PC-9 (cell line): ENCODE measurements around the gene FRMD6. TPM values are rescaled to one million over a fixed set of nuclear protein-coding genes. Genes with fewer than 3 reads are reported as not detected.

Source experiments
- BruUV-seq: library from RNA; stranded (reverse); fragments of 400-500 nt; replicated peaks from 2 replicates; lab custom pipeline; 2021; lab: Mats Ljungman, UMichigan
- CTCF ChIA-PET: fragments of 300-600 bp; sonication (Branson Sonifier 250); formaldehyde crosslinking; loops from one replicate; lab custom pipeline; 2022; ENCODE audit warnings: antibody characterized with exemption; lab: Charles Lee
- POLR2A ChIA-PET: fragments of 300-600 bp; sonication (Branson Sonifier 250); formaldehyde crosslinking; loops from one replicate; lab custom pipeline; 2022; ENCODE audit warnings: antibody characterized with exemption; ENCODE audit not compliant: unreplicated experiment; lab: Charles Lee
- DNase-seq, 2 experiments: peaks; one replicate each; pipeline versions ENCODE4 v3.0.0 to v3.0.0-alpha.2; 2015 to 2022; ENCODE audit warnings: mixed read lengths in 1 of 2
- H2AFZ ChIP-seq: fragments of 200-600 bp; sonication (generic); 2 replicates; pipeline ENCODE4 v1.8.1; 2017; ENCODE audit warnings: antibody characterized with exemption
- H3F3A ChIP-seq: fragments of 200-600 bp; sonication (generic); 2 replicates; pipeline ENCODE4 v1.8.1; 2017; ENCODE audit warnings: antibody characterized with exemption, mild to moderate bottlenecking, low read depth; ENCODE audit not compliant: insufficient read depth
- H3K27ac ChIP-seq: fragments of 200-600 bp; sonication (generic); 2 replicates; pipeline ENCODE4 v1.6.1; 2016; ENCODE audit warnings: mixed run types
- H3K27me3 ChIP-seq: fragments of 200-600 bp; sonication (generic); 2 replicates; pipeline ENCODE4 v1.6.1; 2016; ENCODE audit warnings: low read depth, mixed run types; ENCODE audit not compliant: insufficient read depth
- H3K36me3 ChIP-seq: fragments of 200-600 bp; sonication (generic); 2 replicates; pipeline ENCODE4 v1.6.1; 2016; ENCODE audit warnings: low read depth, mixed run types
- H3K4me1 ChIP-seq: fragments of 200-600 bp; sonication (generic); replicated peaks from 2 replicates; pipeline ENCODE4 v1.6.1; 2016; ENCODE audit warnings: mixed run types; ENCODE audit not compliant: insufficient read depth
- H3K4me2 ChIP-seq: fragments of 200-600 bp; sonication (generic); 2 replicates; pipeline ENCODE4 v1.6.1; 2017; ENCODE audit warnings: mixed run types
- H3K4me3 ChIP-seq: fragments of 200-600 bp; sonication (generic); 2 replicates; pipeline ENCODE4 v1.6.1; 2016; ENCODE audit warnings: mixed run types
- H3K79me2 ChIP-seq: fragments of 200-600 bp; sonication (generic); 2 replicates; pipeline ENCODE4 v1.6.1; 2017; ENCODE audit warnings: low read depth, mixed run types
- H3K9me2 ChIP-seq: fragments of 200-600 bp; sonication (generic); 2 replicates; pipeline ENCODE4 v1.8.1; 2017; ENCODE audit warnings: mild to moderate bottlenecking; ENCODE audit not compliant: insufficient read depth
- H3K9me3 ChIP-seq: fragments of 200-600 bp; sonication (generic); 2 replicates; pipeline ENCODE4 v1.8.1; 2016; ENCODE audit warnings: low read depth; ENCODE audit not compliant: insufficient read depth
- H4K20me1 ChIP-seq: fragments of 200-600 bp; sonication (generic); 2 replicates; pipeline ENCODE4 v1.8.1; 2017; ENCODE audit not compliant: insufficient read depth
- EZH2 ChIP-seq: fragments of 200-600 bp; sonication (generic); IDR thresholded peaks from 2 replicates; pipeline ENCODE4 v1.8.0; 2017; ENCODE audit warnings: antibody characterized with exemption, low read depth
- intact Hi-C: fragments of 100-400 bp; cut with micrococcal nuclease; formaldehyde crosslinking; loops from one replicate; pipeline ENCODE4 v1.10.0; 2022; ENCODE audit not compliant: unreplicated experiment
- total RNA-seq: library from RNA; stranded (reverse); gene quantifications from 2 replicates; pipeline ENCODE4 v1.2.3, GENCODE V29; 2021
- TF ChIP-seq, protein P1 (sequence below): fragments of 200-600 bp; sonication (generic); conservative IDR thresholded peaks from 2 replicates; pipeline ENCODE4 v1.6.1; 2017; ENCODE audit warnings: mixed run types, antibody characterized with exemption, mild to moderate bottlenecking, moderate library complexity

FRMD6 gene
- total RNA-seq, 1 experiment from 2014 or later: 42.9 TPM

DNA sequence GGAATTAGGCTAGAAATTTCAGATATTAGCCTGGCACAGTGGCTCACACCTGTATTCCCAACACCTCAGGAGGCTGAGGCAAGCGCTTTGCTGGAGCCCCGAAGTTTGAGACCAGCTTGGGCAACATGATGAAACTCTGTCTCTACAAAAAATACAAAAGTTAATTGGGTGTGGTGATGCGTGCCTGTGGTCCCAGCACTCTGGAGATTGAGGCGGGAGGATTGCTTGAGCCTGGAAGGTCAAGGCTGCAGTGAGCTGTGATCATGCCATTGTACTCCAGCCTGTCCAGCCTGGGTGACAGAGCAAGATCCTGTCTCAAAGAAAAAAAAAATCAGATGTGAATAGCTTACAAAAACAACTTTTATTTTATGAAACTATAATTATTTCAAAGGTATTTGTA is 15.1 kb downstream of the FRMD6 start:
- Histone ChIP-seq H3K79me2 (peaks cover 99% of the 10 kb centered on the region), H3F3A (peaks cover 14% of the 10 kb centered on the region), H3K4me3 (no peak overlapping the region), H3K9me3 (peaks cover 9% of the 10 kb centered on the region), H3K27me3 (no peaks in the 10 kb centered on the region), H3K9me2 (no peaks in the 10 kb centered on the region), H3K36me3 (peaks cover 23% of the 10 kb centered on the region), H2AFZ (no peak overlapping the region), H3K27ac (no peak overlapping the region), H4K20me1 (no peaks in the 10 kb centered on the region; the same call in 1 of the 2 replicates), H3K4me2 (no peak overlapping the region), H3K4me1 (peaks cover 5% of the 10 kb centered on the region; the same call in 1 of the 2 replicates)
- DNase-seq: no peak
- BruUV-seq: no TSS peak
- TF ChIP-seq EZH2: no peak
- TF ChIP-seq, protein P1, sequence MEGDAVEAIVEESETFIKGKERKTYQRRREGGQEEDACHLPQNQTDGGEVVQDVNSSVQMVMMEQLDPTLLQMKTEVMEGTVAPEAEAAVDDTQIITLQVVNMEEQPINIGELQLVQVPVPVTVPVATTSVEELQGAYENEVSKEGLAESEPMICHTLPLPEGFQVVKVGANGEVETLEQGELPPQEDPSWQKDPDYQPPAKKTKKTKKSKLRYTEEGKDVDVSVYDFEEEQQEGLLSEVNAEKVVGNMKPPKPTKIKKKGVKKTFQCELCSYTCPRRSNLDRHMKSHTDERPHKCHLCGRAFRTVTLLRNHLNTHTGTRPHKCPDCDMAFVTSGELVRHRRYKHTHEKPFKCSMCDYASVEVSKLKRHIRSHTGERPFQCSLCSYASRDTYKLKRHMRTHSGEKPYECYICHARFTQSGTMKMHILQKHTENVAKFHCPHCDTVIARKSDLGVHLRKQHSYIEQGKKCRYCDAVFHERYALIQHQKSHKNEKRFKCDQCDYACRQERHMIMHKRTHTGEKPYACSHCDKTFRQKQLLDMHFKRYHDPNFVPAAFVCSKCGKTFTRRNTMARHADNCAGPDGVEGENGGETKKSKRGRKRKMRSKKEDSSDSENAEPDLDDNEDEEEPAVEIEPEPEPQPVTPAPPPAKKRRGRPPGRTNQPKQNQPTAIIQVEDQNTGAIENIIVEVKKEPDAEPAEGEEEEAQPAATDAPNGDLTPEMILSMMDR: no peak
- ChIA-PET POLR2A (interaction anchor here (0.7 kb wide), 1 partner anchor 458 kb away, joined by 3 read pairs; no protein-coding TSS in a partner anchor), CTCF (no interaction called here)
- intact Hi-C loops: no loop called here

GRCh38 chr14:51668870-51669269 is 17.2 kb downstream of the FRMD6 start:
- no peak overlapping the region for H3K4me2 ChIP-seq
- H2AFZ ChIP-seq: no peak overlapping the region
- no peaks in the 10 kb centered on the region for H3K27me3 ChIP-seq
- H3K4me3 ChIP-seq: no peak overlapping the region
- ChIA-PET POLR2A (interaction anchor here (0.6 kb wide), 1 partner anchor 44 kb away, joined by 4 read pairs; no protein-coding TSS in a partner anchor), CTCF (no interaction called here)
- H3K79me2 ChIP-seq: peaks cover 98% of the 10 kb centered on the region
- no TSS peak for BruUV-seq
- no peaks in the 10 kb centered on the region for H3K9me3 ChIP-seq
- no peaks in the 10 kb centered on the region; the same call in 1 of the 2 replicates for H4K20me1 ChIP-seq
- H3F3A ChIP-seq: peaks cover 14% of the 10 kb centered on the region
- peaks cover 21% of the 10 kb centered on the region for H3K36me3 ChIP-seq
- H3K27ac ChIP-seq: no peak overlapping the region
- DNase-seq: no peak
- H3K9me2 ChIP-seq: no peaks in the 10 kb centered on the region
- peaks cover 5% of the 10 kb centered on the region; the same call in 1 of the 2 replicates for H3K4me1 ChIP-seq
- TF ChIP-seq EZH2: no peak
- TF ChIP-seq, protein P1: no peak
- intact Hi-C loops: no loop called here

GRCh38 chr14:51674294-51675002 is 22.7 kb downstream of the FRMD6 start:
- peaks cover 6% of the 10 kb centered on the region; the same call in 1 of the 2 replicates for H3K4me1 ChIP-seq
- H3K27me3 ChIP-seq: no peaks in the 10 kb centered on the region
- peaks cover 11% of the 10 kb centered on the region for H4K20me1 ChIP-seq
- no TSS peak for BruUV-seq
- no peak overlapping the region for H2AFZ ChIP-seq
- H3K36me3 ChIP-seq: peaks cover 12% of the 10 kb centered on the region
- H3F3A ChIP-seq: no peaks in the 10 kb centered on the region
- intact Hi-C loops: no loop called here
- ChIA-PET POLR2A (no interaction called here), CTCF (no interaction called here)
- H3K4me3 ChIP-seq: no peak overlapping the region
- no peaks in the 10 kb centered on the region for H3K9me2 ChIP-seq
- H3K4me2 ChIP-seq: no peak overlapping the region
- DNase-seq: no peak
- TF ChIP-seq EZH2: no peak
- TF ChIP-seq, protein P1: no peak
- H3K79me2 ChIP-seq: peaks cover 92% of the 10 kb centered on the region
- H3K9me3 ChIP-seq: no peaks in the 10 kb centered on the region
- H3K27ac ChIP-seq: no peak overlapping the region
